SKM-1 treated with dmso at 0.1 percent for 144 hours (cell line): ENCODE data around the gene AKIRIN2.
"Not testable (repeated sequence)": the region's sequence is repeated elsewhere in the genome, so short reads cannot be mapped to it uniquely, and the experiment has no call there.

Experiments
- DNase-seq: peaks from one replicate; lab custom pipeline; 2025; ENCODE audit not compliant: unreplicated experiment; lab: John Stamatoyannopoulos, UW

Gene AKIRIN2

DNA sequence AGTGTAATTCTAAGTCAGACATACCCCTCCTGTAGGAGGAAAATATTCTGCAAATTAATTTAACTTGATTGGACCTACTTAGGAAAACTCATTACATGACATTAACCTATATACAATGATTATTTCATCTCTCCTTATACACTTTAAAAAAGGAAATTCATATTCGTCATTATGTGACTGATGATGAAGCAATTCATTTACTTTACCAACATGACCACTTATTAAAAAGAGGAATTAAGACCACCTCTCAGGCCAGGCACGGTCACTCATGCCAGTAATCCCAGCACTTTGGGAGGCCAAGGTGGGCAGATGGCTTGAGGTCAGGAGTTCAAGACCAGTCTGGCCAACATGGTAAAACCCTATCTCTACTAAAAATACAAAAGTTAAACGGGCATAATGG, 11.6 kb downstream of the AKIRIN2 start:
- DNase-seq: no peak

GRCh38 chr6:87687893-87688292, 14.1 kb downstream of the AKIRIN2 start:
- not testable (repeated sequence) for DNase-seq

GRCh38 chr6:87687296-87687695, 14.7 kb downstream of the AKIRIN2 start:
- no peak for DNase-seq

- not testable (repeated sequence) for DNase-seq
Measured at GRCh38 chr6:87686636-87687205, 15.3 kb downstream of the AKIRIN2 start.

DNA sequence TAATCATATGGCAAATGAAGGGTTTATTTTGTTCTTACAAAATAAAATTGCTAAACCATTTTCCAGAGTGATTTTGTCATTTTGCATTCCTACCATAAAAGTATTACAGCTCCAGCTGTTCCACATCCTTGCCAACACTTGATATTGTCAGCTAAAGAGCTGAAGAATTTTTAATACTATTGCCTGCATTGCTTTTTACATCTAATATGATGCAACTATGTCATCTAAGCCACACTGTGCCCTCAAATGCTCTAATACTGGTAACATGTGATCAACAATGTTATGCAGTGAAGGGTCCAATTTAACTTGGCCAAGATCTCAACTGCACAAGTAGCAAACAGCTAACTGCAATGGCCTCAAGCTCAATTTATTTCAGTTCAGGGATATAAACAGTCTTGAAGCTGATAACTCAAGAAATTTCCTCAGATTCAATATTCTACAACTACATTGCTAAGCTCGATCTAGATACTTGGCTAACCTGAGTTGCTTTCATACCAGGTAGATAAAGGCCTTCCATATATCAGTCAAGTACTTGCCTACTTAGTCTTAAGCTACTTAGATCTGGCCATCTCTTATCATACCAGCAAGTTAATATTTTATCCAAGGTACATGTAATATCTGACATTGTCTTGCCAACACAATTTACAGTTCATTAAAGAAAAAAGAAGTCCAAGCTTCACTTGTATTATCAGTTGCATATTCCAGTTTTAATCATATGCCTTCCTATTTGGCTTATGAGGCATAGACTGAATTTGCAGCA, 17.0 kb downstream of the AKIRIN2 start:
- DNase-seq: no peak

DNA sequence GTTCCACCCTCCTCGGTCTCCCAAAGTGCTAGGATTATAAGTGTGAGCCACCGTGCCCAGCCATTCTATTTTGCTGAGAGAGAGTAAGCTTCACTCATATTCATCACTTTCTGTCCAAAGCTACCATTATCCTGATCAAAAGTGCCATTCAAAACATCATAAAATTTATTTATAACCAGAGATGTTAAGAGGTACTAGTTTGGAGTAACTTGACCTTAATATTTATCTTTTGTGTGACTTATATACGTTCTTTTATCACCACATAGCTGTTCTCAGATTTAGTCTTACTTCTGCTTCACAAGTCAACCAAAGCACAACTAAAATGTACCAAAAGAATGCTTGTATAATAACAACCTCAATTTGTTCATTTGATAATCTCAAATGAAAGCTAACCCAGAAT, 18.1 kb downstream of the AKIRIN2 start:
- no peak for DNase-seq

DNA sequence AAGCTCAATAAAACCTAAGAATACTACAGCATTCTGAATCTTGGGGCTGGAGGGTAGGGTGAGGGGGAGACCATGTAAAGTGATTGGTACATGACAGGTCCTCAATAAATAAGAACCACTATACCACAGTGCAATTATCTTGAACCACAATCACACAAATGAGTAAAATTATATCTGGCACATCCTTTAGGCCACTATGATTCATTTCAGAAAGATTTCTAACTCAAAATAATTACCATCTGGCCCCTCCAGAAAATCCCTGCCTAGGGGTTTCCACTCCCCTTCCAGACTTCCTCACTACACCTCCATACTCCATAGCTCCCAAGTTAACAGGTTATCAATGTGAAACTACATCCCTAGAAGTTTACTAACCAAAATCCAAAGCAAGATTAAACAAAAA, 19.7 kb downstream of the AKIRIN2 start:
- no peak for DNase-seq

DNA sequence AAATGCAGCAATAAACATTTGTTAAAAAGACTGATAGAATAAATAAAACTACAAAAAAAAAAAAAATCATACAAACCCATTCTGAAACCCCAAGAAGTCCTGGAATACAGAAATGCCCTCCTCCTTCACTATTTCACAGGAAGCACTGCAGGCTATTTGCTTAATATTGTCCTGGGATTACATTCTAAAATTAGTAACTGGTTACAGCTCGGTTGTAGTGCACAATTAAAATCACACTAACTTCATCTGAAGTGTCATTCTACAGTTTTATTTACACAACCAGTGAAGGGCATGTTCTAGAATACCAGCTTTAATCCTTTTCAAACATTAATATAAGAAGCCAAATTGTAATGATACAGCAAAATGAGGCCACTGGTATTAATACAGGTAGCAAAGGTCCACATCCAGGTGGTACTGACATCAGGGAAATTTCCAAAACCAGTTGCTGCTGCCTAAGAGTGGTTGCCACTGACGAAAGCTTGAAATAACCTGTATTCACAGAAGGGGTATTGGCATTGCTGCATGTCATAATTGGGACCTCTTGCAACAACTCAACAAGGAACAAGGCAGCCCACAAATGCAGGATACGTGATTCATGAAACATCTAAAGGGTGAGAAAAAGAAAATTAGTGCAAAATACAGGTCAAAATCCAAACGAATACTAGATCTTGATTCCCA, 26.9 kb downstream of the AKIRIN2 start:
- no peak for DNase-seq

DNA sequence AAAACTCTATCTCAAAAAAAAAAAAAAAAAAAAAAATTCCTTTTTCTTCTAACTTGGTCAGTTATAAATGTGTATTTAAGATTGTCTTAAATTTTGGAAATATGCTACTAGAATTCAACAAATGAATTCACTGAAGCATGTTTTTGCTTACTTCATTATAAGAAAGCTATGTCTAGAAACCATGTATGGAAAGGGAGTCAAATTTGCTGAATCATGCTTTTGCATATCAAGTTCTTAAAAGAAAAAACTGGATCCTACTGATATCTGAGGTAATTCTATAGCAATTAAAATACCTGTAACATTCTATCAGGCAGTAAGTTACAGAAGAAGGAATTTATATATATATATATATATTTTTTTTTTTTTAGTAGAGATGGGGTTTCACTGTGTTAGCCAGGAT, 27.7 kb downstream of the AKIRIN2 start:
- no peak for DNase-seq

DNA sequence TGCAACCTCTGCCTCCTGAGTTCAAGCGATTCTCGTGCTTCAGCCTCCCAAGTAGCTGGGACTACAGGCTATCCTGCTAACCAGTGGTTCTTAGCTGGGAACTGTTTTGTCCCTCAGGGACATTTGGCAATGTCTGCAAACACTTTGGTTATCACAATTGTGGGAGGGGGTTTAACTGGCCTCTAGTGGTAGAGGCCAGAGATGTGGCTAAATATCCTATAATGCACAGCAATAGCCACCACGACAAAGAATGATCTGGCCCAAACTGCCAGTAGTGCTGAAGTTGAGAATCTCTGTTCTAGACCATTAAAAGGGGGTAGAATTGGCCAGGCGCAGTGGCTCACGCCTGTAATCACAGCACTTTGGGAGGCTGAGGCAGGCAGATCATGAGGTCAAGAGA, 28.8 kb downstream of the AKIRIN2 start:
- DNase-seq: no peak

GRCh38 chr6:87672641-87673040, 29.4 kb downstream of the AKIRIN2 start:
- DNase-seq: no peak

DNA sequence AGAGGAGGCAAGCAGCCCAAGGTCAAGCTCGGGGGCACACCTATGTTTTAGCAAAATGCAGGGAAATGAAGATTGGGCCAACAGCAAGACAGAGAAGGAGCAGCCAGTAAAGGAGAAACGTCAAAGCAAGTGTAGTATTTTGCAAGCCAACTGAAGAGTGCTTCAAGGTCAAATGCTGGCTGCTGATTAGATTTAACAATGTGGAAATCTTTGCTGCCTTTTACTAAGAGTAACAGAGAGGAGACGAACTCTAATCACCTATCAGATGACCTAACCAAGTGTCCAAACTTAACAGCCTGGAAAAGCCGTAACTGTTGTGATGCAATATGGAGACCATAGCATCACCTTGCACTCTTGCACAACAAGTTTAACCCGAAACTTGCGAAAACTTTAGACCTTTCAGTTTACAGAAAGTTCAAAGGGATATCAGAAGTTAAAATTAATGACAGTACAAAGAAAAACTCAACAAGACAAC, 30.4 kb downstream of the AKIRIN2 start:
- peak; percentile 92 for DNase-seq

DNA sequence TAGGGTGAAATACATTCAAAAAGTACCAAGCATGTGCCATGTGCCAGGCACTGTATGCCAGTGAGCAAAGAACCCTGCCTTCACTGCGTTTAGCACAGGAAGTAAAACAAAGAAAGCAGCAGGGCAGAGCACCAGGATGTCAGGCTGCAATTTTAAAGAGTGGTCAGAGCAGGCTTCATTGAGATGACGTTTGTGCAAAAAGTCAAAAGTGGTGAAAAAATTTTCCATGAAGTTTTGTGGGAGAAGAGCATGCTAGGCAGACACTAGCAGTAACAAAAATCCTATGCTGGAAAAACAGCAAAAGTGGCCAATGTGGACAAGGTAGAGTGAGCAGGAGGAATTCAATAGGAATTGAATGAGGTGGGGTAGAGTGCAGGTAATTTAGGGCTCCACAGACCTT, 31.3 kb downstream of the AKIRIN2 start:
- DNase-seq: no peak

- DNase-seq: no peak
Measured at GRCh38 chr6:87669051-87669450, 33.0 kb downstream of the AKIRIN2 start.

DNA sequence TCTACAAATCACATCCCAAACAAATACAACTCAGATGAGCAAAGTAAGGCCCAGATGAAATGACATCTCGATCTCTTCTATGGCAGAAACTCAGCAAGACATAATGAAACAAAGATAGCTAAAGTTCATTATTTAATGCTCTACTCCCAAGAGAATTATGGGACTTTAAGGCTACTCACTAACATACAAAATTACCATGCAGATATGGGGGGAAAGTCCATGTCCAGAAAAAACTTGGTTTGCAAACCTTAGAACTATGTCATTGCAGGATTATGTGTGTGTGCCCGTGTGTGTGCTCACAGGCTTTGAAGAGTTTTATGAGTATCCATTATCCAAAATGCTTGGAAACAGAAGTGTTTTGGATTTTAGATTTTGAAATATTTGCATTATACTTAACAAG, 34.0 kb downstream of the AKIRIN2 start:
- DNase-seq: no peak

DNA sequence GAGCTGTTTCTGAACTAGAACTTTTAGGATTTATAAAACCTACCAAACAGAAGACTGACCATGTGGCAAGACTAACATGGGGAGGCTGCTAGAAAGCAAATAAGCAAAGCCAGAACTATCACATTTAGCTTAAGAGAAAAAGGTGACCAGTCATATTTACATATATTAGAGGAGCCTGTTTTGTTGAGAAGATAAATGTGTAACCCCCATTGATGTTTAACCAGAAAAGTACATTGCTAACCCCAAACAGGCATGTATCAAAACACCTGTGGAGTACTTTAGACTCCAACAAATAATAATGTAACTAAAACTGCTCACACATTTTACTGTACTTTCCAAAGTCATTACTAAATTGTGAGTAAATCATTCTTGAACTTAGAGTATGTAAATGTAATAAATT, 35.0 kb downstream of the AKIRIN2 start:
- no peak for DNase-seq

DNA sequence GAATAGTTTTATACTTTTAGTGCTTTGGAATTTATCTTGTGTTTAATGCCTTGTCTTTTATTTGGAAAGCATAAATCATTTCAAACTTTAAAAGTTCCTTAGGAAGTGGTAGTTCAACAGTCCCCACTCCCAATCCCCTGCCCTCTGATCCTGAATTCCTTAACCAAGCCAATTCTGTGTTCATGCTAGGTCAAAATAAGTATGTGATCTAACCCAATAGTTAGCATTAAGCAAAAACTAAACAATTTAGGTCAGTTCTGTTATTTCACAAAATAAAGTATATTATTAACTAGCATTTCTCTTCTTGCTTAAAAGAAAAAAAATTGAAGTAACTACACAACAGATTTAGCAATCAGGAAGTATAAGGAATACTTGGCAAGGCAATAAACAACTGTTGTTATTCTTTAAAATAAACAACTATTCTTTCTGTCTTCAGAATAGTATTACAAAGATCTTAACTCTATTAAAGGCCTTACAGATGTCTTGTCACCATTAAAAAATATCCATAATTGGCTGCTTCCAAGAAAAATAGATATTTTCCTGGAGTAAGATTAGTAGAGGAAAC, 37.0 kb downstream of the AKIRIN2 start:
- no peak for DNase-seq

GRCh38 chr6:87663434-87663833, 38.6 kb downstream of the AKIRIN2 start:
- DNase-seq: no peak

DNA sequence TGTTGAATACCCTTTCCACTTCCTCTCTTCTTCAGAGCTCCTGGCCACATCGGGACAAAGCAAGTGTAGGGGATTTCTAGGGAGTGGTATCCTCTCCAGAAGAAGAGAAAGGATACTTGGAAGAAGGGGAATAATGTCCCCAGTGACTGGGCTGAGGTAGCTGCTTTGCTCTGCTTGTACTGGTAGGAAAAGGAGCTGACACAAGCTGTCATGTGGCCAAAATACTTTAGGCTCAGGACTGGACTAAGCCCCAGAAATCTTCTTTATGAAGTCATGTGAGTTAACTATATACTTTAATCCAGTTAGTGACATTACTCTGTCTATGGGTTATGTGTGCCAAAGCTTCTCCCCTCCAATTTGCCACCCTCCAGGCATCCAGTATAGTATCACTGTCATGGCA, 40.5 kb downstream of the AKIRIN2 start:
- DNase-seq: no peak

DNA sequence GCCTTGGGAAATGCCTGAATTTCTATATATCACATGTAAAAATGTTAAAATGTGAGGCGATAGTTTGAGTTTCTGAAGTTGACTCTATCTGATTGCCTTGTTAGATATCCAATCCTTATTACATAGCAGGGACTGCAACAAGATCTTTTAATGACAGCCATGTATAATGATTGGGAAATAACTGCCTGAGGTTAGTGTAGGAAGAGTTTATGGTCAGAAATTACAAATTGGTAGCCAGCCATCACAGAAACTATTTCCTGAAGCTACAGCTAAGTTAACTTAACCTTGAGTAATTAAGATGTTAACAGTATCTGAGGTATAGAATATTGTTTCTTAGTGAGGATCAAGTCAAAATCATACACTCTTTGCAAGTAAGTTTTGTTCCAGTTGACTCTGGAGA, 41.0 kb downstream of the AKIRIN2 start:
- no peak for DNase-seq

GRCh38 chr6:87660226-87660911, 41.7 kb downstream of the AKIRIN2 start:
- DNase-seq: no peak
